Suprapubic skin (tissue), 3 donors: Measurements from ENCODE around the gene GDI2.

Source experiments
- CTCF ChIP-seq, 2 donors: fragments of 200-600 bp in 1 of 2; fragments of 450-650 bp in 1 of 2; sonication (generic) in 1 of 2; IDR thresholded peaks; one replicate each; pipeline ENCODE4 v1.5.1; 2016 to 2019; ENCODE audit warnings: antibody characterized with exemption in 2 of 2, mild to moderate bottlenecking in 1 of 2, moderate library complexity in 1 of 2
- EP300 ChIP-seq: sonication (generic); formaldehyde crosslinking; IDR thresholded peaks from one replicate; pipeline ENCODE4 v1.6.1; 2017; ENCODE audit warnings: antibody characterized with exemption
- POLR2A ChIP-seq, 2 donors: fragments of 450-650 bp; IDR thresholded peaks; one replicate each; pipeline ENCODE4 v1.6.1; 2017; ENCODE audit warnings: antibody characterized with exemption in 2 of 2, mild to moderate bottlenecking in 2 of 2, moderate library complexity in 2 of 2

GRCh38 chr10:5805711-5806110 lies 7.5 kb downstream of the GDI2 start:
- TF ChIP-seq POLR2A (IDR thresholded peaks at IDR 0.05) (no peak), CTCF (IDR thresholded peaks at IDR 0.05) (no peak), EP300 (no peak)
